ENCODE results near the gene TMEM108. TPM values are rescaled to one million over a fixed set of nuclear protein-coding genes. Genes with fewer than 3 reads are reported as not detected.
A peak's percentile ranks its signal among the peaks of the same experiment; 100 is the strongest.

TMEM108 gene
- total RNA-seq, 1 donor from 2014 or later: 16.7 TPM

DNA sequence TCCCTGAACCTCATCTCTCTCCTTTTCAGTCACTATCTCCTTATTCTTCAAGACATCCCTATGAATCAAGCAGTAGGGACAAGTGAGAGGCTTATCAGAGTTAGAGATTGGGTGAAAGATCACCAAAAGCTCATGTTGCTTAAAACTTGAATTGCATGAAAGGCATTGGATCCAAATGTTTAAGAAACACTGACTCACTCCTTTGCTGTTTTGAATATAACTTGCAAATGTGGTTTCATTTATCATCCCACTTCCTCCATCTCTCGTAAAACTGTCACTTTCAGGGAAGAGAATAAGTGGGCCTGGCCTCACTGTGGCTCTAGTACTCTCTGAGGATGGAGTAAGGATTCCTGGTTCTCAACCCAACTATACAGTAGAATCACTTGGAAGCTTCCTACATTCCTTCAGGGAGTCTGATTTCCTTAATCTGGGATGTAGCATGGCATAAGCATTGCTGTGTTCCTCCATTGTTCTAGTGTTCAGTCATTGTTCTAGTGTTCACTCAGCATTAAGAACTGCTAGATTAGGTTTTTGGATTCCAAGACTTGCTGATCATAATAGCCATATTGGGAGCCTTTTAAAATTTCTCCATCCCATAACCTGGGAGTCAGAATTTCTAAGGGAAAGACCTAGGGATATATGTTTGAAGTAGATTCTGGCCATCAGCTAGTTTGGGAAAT is 171.8 kb downstream of the TMEM108 start:
- peak; percentile 39 for DNase-seq (ENCODE audit: low read depth)

- DNase-seq (ENCODE audit: low read depth): no peak
These were observed 172.5 kb downstream of the TMEM108 start for GRCh38 chr3:133210656-133211055.

DNA sequence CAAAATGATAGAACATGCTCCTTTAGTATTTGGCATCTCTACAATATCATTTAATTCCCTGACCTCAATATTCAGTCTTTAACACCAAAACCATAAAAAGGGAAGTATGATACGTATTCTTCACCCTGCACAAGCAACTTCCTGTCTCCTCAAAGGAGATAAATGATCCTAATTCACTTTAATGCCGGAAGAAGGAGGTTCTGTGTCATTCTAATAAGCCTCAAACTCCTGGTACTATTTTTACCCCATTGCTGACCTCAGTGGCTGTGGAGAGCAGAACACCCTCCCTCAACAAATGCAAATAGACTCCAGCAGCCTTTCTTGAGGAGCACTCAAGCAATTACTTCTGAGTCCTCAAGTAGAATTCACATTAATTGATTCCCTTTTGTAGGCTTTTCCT is 173.3 kb downstream of the TMEM108 start:
- peak; percentile 56 for DNase-seq (ENCODE audit: low read depth)

DNA sequence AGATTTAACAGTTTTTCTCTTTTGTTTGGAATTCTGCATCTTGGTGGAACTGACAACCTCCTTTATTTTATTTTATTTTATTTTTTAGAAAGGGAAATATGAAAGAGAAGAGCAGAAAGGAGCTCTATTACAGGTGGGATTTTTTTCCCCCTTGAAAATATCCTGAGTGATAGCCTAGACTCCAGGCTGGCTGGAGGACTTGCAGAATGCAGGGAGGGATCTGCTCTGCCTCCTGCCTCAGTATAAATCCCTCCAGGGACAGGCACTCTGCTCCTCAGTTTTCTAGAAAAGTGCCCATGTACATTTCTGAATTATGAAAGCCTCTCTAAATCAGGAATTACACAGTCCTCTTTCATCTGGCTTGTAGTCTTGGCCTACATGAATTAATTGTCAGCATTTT is 173.7 kb downstream of the TMEM108 start:
- no peak for DNase-seq (ENCODE audit: low read depth)

GRCh38 chr3:133213937-133214336 is 175.7 kb downstream of the TMEM108 start:
- no peak for DNase-seq (ENCODE audit: low read depth)

- DNase-seq (ENCODE audit: low read depth): no peak
These were observed 189.6 kb downstream of the TMEM108 start for GRCh38 chr3:133227813-133228212.

- DNase-seq (ENCODE audit: low read depth): no peak
These were observed 192.0 kb downstream of the TMEM108 start for GRCh38 chr3:133230195-133230594.

GRCh38 chr3:133236901-133237300 is 198.7 kb downstream of the TMEM108 start:
- no peak for DNase-seq (ENCODE audit: low read depth)

- peak; percentile 17 for DNase-seq (ENCODE audit: low read depth)
These were observed 199.2 kb downstream of the TMEM108 start for GRCh38 chr3:133237380-133237779.

DNA sequence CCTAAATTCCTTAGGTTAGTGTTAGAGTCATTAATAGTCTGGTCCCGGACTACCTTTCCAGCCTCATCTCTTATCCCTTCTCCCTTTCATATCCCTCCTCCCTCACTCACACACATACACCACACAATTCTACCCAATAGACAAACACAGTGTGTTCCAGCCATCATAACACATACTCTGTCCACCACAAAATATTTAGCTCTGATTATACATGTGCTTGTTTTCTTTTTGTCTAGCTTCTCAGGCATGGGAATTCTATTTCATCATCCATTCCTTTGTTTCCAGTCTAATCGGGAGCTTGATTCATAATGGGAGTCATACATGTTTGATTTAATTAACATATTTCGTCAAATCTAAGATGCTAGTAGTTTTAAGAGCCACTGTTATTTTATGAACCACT is 199.8 kb downstream of the TMEM108 start:
- no peak for DNase-seq (ENCODE audit: low read depth)

- no peak for DNase-seq (ENCODE audit: low read depth)
These were observed 207.9 kb downstream of the TMEM108 start for GRCh38 chr3:133246119-133246518.

DNA sequence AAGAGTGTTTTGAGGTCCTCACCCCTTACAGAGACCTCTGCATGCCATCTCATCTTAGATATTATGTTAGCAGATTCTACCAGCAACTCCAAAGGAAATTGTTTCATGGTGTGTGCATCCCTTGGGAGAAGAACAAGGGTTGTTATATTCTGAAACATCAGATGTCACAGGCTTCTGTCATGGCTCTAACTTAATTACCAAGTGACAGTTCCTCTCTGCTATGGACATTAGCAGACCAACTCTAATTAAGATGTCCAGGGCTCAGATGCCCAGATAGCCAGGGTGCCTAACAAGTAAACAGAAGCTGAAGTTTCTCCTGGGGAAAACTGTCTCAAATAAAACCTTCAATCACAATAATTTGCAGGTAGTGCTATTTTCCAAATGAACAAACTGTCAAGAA is 208.6 kb downstream of the TMEM108 start:
- DNase-seq (ENCODE audit: low read depth): no peak

DNA sequence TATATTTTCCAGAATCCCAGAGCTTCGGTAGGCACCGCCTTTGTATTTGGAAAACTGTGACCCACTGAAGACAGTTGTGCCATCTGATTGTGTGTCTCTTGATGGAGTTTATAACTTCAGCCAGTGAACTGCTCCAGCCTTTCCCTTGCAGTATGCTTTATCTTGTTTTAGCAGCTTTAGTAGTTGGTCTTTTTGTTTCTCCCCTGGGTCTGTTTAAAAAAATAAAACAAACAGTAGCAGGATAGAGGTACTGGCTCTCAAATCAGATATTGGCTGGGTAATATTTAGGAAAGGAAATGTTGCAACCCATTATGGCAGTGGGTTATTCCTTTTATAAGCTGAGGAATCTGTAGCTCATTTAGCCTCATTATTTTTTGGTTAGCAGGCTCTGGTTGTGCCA is 210.2 kb downstream of the TMEM108 start:
- DNase-seq (ENCODE audit: low read depth): no peak

GRCh38 chr3:133249490-133249889 is 211.3 kb downstream of the TMEM108 start:
- DNase-seq (ENCODE audit: low read depth): no peak

GRCh38 chr3:133254151-133254550 is 216.0 kb downstream of the TMEM108 start:
- peak; percentile 72 for DNase-seq (ENCODE audit: low read depth)

- DNase-seq (ENCODE audit: low read depth): peak; percentile 62
These were observed 216.5 kb downstream of the TMEM108 start for GRCh38 chr3:133254716-133255115.

DNA sequence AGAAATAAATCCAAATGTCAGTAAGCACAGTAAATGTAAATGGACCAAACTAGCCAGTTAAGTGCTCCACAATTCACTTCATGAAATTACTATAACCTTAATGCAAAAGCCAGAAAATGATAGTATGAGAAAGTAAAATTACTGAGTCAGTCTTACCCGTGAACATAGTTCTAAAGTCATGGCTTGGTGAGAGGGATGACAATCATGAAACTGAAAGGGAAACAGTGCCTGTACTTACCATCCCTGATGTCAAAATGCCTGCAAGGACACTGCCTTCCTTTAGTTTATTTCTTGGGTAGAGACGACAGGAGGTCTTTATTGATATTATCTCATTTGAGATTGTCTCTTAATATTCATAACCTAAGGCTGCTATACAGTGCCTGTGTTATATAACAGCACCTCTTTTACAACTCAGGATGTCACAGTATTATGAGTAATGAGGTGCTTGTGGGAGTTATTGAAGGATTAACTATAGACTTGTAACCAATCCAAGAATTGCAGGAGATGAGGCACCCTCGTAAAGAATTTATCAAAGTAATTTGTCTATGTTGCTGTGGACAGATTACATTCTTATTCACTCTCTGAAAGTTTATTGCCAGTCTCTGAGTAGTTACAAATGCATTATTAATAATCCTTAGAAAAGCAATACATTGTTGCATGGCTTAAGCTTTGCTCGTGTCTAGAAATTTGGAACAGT is 218.7 kb downstream of the TMEM108 start:
- DNase-seq (ENCODE audit: low read depth): no peak

GRCh38 chr3:133258358-133258757 is 220.2 kb downstream of the TMEM108 start:
- no peak for DNase-seq (ENCODE audit: low read depth)

DNA sequence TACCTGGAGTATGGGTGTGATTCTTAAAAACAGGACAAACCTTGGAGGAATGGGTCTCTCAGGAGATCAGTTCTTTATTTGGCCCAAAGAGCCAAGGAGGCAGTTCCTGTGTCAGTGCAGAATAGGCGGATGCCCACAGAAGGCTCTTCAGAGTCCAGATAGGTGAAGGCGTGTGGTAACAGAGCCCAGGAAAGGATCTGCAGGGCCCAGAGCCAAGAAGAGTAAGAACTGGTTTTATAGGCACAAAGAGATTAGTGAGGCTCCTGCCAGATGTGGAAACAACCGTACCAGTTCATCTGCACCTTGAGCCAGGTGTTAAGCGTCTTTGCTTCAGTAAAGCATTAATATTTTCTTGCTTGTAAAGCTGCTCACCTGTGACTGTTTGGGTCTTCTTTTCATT is 221.6 kb downstream of the TMEM108 start:
- no peak for DNase-seq (ENCODE audit: low read depth)

DNA sequence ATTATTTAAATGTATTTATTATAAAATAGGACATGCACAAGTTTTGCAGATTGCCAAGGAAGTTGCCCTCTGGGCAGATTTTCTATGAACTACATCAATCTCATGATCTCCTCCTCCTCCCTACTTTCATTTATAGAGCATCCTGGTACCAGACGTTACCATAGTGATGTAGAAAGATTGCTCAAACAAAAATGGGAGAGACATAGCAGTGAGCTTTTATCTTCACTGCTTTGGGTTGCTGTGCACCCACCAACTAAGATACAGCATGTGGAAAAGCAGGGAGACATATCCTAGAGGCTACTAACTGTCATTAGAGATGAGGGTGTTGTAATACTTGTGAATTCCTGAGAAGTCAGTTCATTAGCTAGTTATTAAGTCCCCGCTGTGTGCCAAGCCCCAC is 224.1 kb downstream of the TMEM108 start:
- DNase-seq (ENCODE audit: low read depth): no peak

GRCh38 chr3:133264920-133265319 is 226.7 kb downstream of the TMEM108 start:
- DNase-seq (ENCODE audit: low read depth): peak; percentile 30

- peak; percentile 40 for DNase-seq (ENCODE audit: low read depth)
These were observed 230.5 kb downstream of the TMEM108 start for GRCh38 chr3:133268726-133269134.

DNA sequence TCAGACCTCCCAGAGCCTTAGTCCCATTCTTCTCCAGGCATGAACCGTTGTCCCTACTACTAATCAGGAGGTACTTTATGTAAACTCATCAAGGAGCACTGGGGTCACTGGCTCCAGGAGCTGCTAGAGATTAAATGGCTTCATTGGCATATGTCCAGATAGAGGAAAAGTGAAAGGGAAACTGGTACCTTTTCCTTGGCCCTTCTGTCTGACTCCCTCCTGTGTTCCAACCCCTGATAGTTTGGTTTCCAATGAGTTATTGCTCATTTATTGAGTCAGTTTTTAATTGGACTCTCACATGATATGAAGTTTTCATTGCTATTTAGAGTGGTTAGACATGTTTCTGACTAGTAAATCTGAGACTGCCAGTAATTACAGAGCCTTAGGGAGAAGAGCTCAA is 231.2 kb downstream of the TMEM108 start:
- peak; percentile 8 for DNase-seq (ENCODE audit: low read depth)

Data from myocyte (in vitro differentiated cells).